ENCODE data around the gene TIGD6. TPM values are rescaled to one million over a fixed set of nuclear protein-coding genes. Genes with fewer than 3 reads are reported as not detected.

TIGD6 gene
- total and polyA plus RNA-seq, 2 donors (not counting 3 experiments of a cell fraction or from before 2014, with no cell fraction given) = 3.6 to 5.4 TPM

DNA sequence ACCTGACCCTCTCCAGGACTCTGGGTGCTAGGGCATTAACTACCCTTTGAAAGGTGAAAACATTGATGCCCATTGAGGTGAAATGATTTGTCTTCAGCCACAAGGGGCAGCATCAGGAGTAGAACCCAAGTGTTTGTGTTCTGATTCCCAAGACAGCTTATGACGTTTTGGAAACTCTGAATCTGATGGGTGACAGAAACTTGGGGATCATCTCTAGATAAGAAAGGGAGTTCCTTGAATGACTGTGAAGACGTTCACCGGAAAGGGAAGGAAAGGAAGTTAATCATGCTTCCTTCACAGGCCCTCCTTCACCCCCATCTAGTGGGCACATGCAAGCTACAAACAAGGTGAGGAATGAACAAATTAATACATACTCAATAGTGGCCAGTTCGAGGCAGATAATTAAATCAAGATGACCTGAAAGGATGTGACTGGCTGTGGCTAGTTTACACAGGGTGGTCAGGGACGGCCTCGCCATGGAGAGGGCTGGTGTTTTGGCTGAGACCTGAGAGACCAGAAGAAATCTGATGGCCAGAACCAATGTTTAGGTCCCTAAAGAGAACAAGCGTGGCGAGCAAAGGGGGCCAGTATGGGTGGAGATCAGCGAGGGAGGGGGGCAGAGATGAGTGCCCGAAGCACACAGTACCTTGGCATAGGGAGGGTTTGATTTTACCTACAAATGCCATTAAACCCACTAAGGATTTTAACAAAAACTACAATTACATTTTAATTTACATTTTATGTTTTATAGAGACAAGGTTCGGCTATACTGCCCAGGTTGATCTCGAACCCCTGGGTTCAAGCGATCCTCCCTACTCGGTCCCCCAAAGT is 40.8 kb downstream of the TIGD6 start:
- no peaks in the 10 kb centered on the region for H3K9me1 ChIP-seq (replicated peaks; ENCODE audit: control insufficient read depth, extremely low read depth, insufficient read depth, low read length)
- no peaks in the 10 kb centered on the region for H3K79me2 ChIP-seq (ENCODE audit: control insufficient read depth, insufficient read depth, low read length)
- ChIA-PET POLR2A (interaction anchor here (0.6 to 1.0 kb wide), 3 partner anchors 20 to 126 kb away, joined by 3 to 5 read pairs (median 3); no protein-coding TSS in a partner anchor), CTCF (interaction anchor here (1.0 to 13.6 kb wide), 24 partner anchors 9 to 323 kb away, joined by 3 to 421 read pairs (median 6); partner anchors contain the start of gene PDE6A)
- H3K9ac ChIP-seq (replicated peaks; ENCODE audit: extremely low read depth, insufficient read depth, low read length) = peak overlapping the region; percentile 72
- dilution Hi-C loops (cut with MboI; ENCODE audit: extremely low pct_ligation_motif_present, low sequenced_read_pairs) (no loop called here), intact Hi-C loops (cut with micrococcal nuclease) (loop anchor here (1.0 to 2.0 kb wide), 3 partner anchors 20 to 57 kb away; no protein-coding TSS in a partner anchor)
- no peaks in the 10 kb centered on the region for H3K36me3 ChIP-seq (ENCODE audit: control insufficient read depth in 2 of 2, extremely low read depth in 1 of 2, insufficient read depth in 2 of 2, low read length in 2 of 2)
- H3K9me3 ChIP-seq (replicated peaks; ENCODE audit: control insufficient read depth, insufficient read depth, low read length) = no peaks in the 10 kb centered on the region
- H3K27ac ChIP-seq (ENCODE audit: insufficient read depth, low read depth, low read length) = peak overlapping the region; percentile 85
- H2AFZ ChIP-seq (ENCODE audit: low read depth, low read length) = peak overlapping the region; percentile 38
- TF ChIP-seq EZH2 (IDR thresholded peaks at IDR 0.05; ENCODE audit: borderline replicate concordance, low read depth, low read length, severe bottlenecking) (no peak), CTCF (IDR thresholded peaks at IDR 0.05; ENCODE audit: extremely low read depth in 1 of 2, insufficient read depth in 1 of 2, low read depth in 1 of 2, low read length in 2 of 2) (peak; percentile 60 to 63), JUN (IDR thresholded peaks at IDR 0.05; ENCODE audit: borderline replicate concordance, insufficient read depth, insufficient read length, low read depth) (peak; percentile 72), FOS (IDR thresholded peaks at IDR 0.05; ENCODE audit: borderline replicate concordance, insufficient read depth, low read length) (peak; percentile 77), POLR2A (IDR thresholded peaks at IDR 0.05; ENCODE audit: low read depth, low read length) (peak; percentile 40), MAX (IDR thresholded peaks at IDR 0.05; ENCODE audit: insufficient read depth, insufficient read length) (no peak), GATA2 (IDR thresholded peaks at IDR 0.05; ENCODE audit: insufficient read depth, insufficient read length, low read depth, low read length) (peak; percentile 88), POLR2AphosphoS5 (IDR thresholded peaks at IDR 0.05; ENCODE audit: insufficient read depth, low read depth, low read length) (peak; percentile 60)
- DNase-seq (ENCODE audit: low read depth, low spot score) (peak; percentile 83), FAIRE-seq (peak; percentile 74)
- BruUV-seq (replicated peaks) = no TSS peak
- peaks cover 21% of the 10 kb centered on the region for H3K4me1 ChIP-seq (ENCODE audit: control insufficient read depth, extremely low read depth, insufficient read depth, low read length)
- H3K27me3 ChIP-seq (ENCODE audit: control insufficient read depth in 2 of 2, insufficient read depth in 2 of 2, low read length in 2 of 2) = no peaks in the 10 kb centered on the region
- H4K20me1 ChIP-seq (replicated peaks; ENCODE audit: control insufficient read depth, extremely low read depth, insufficient read depth, low read length) = no peaks in the 10 kb centered on the region
- peak overlapping the region in 2 of 3 experiments; percentile 71 to 74 for H3K4me3 ChIP-seq (replicated peaks in 1 of 3; ENCODE audit: insufficient read depth in 1 of 3, low read depth in 1 of 3, low read length in 3 of 3)
- peak overlapping the region; percentile 79 for H3K4me2 ChIP-seq (ENCODE audit: insufficient read depth, low read length)
